DMS114 treated with DMSO at 0.1 percent for 48 hours (cell line): ENCODE results near the gene KIF17.
A peak's percentile ranks its signal among the peaks of the same experiment; 100 is the strongest.

Experiments used
- DNase-seq: peaks from one replicate; lab custom pipeline; 2025; ENCODE audit not compliant: unreplicated experiment; lab: John Stamatoyannopoulos, UW

KIF17 gene

GRCh38 chr1:20717452-20718342 is at the start of gene KIF17:
TSS of gene KIF17 (minus strand) at chr1:20718007. CDS start at chr1:20717706, 301 bp downstream.
- peak; percentile 36 for DNase-seq

GRCh38 chr1:20767271-20767670 is 49.5 kb upstream of the KIF17 start:
- no peak for DNase-seq

GRCh38 chr1:20763417-20763816 is 45.6 kb upstream of the KIF17 start:
- no peak for DNase-seq

GRCh38 chr1:20760322-20760721 is 42.5 kb upstream of the KIF17 start:
- DNase-seq: no peak

GRCh38 chr1:20753589-20753988 is 35.8 kb upstream of the KIF17 start:
- no peak for DNase-seq

GRCh38 chr1:20751462-20751990 is 33.7 kb upstream of the KIF17 start:
- no peak for DNase-seq

GRCh38 chr1:20742671-20743070 is 24.9 kb upstream of the KIF17 start:
- no peak for DNase-seq

GRCh38 chr1:20740781-20741180 is 23.0 kb upstream of the KIF17 start:
- DNase-seq: no peak

GRCh38 chr1:20739225-20739624 is 21.4 kb upstream of the KIF17 start:
- DNase-seq: no peak

- no peak for DNase-seq
These were observed 17.8 kb upstream of the KIF17 start for GRCh38 chr1:20735581-20736111.

GRCh38 chr1:20733360-20733975 is 15.7 kb upstream of the KIF17 start:
- no peak for DNase-seq

GRCh38 chr1:20732588-20733359 is 15.0 kb upstream of the KIF17 start, which contains the start of gene SH2D5:
TSS of gene SH2D5 (minus strand) at chr1:20732703. CDS start at chr1:20728044, 4,659 bp downstream.
- DNase-seq: peak; percentile 30

GRCh38 chr1:20732071-20732587 is 14.3 kb upstream of the KIF17 start:
- DNase-seq: peak; percentile 37

GRCh38 chr1:20731057-20731991 is 13.5 kb upstream of the KIF17 start:
- DNase-seq: no peak

GRCh38 chr1:20730690-20731056 is 12.9 kb upstream of the KIF17 start:
- DNase-seq: no peak

- no peak for DNase-seq
These were observed 12.3 kb upstream of the KIF17 start for GRCh38 chr1:20729990-20730689.

GRCh38 chr1:20729155-20729931 is 11.5 kb upstream of the KIF17 start:
- DNase-seq: no peak

GRCh38 chr1:20728371-20729154 is 10.8 kb upstream of the KIF17 start:
- no peak for DNase-seq
